Suprapubic skin (tissue), 3 donors: ENCODE results near the gene BNC2.

Experiments used
- EP300 ChIP-seq: sonication (generic); formaldehyde crosslinking; IDR thresholded peaks from one replicate; pipeline ENCODE4 v1.6.1; 2017; ENCODE audit warnings: antibody characterized with exemption
- TF ChIP-seq, protein P1 (sequence below), 2 donors: fragments of 200-600 bp in 1 of 2; fragments of 450-650 bp in 1 of 2; sonication (generic) in 1 of 2; IDR thresholded peaks; one replicate each; pipeline ENCODE4 v1.5.1; 2016 to 2019; ENCODE audit warnings: antibody characterized with exemption in 2 of 2, mild to moderate bottlenecking in 1 of 2, moderate library complexity in 1 of 2

DNA sequence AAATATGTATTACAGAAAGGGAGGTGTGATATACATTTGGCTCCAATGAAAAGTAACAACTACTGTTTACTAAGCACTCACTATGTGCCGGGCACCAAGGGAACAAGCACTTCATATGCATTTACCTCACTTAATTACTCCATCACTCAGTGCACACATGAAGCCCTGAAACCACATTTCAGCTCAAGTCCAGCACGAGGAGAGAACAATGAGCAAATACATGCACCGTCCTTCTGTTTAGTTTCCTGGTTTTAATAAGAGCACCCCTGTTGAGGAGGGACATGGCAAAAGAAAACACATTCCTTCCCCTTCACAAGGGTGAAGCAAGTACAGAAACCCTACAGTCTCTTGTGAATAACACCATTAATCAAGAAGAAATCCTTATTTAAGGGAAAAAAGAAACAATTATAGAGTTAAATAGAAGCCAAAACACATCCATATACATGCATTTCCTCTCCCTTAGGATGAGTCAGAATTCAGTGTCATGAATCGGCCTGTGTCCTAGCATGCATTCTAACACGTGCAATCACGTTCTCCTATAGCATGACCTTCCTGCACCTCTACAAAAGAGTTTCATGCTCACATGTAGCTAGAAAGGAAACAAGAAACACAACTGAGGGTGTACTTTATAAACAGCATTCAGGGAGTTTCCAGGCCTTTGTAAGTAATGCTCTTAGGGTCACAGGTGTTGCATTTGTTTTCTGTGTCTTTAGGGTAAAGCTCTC lies 411.6 kb downstream of the BNC2 start:
- TF ChIP-seq EP300: no peak
- TF ChIP-seq, protein P1, sequence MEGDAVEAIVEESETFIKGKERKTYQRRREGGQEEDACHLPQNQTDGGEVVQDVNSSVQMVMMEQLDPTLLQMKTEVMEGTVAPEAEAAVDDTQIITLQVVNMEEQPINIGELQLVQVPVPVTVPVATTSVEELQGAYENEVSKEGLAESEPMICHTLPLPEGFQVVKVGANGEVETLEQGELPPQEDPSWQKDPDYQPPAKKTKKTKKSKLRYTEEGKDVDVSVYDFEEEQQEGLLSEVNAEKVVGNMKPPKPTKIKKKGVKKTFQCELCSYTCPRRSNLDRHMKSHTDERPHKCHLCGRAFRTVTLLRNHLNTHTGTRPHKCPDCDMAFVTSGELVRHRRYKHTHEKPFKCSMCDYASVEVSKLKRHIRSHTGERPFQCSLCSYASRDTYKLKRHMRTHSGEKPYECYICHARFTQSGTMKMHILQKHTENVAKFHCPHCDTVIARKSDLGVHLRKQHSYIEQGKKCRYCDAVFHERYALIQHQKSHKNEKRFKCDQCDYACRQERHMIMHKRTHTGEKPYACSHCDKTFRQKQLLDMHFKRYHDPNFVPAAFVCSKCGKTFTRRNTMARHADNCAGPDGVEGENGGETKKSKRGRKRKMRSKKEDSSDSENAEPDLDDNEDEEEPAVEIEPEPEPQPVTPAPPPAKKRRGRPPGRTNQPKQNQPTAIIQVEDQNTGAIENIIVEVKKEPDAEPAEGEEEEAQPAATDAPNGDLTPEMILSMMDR (IDR thresholded peaks at IDR 0.05): no peak
